ENCODE results near the gene MYEOV.

Gene MYEOV

GRCh38 chr11:69325446-69325845 is 31.5 kb downstream of the MYEOV start:
- Histone ChIP-seq H3K4me3 (ENCODE audit: low read depth, low read length) (no peak overlapping the region), H3K36me3 (ENCODE audit: control insufficient read depth, insufficient read depth, low read length) (no peaks in the 10 kb centered on the region), H3K9me3 (ENCODE audit: control insufficient read depth, insufficient read depth, low read length) (no peaks in the 10 kb centered on the region), H3K4me1 (ENCODE audit: control insufficient read depth, insufficient read depth, low read length) (no peaks in the 10 kb centered on the region), H3K27ac (ENCODE audit: low read depth, low read length) (no peak overlapping the region), H3K9ac (ENCODE audit: low read depth, low read length) (no peak overlapping the region), H3K27me3 (ENCODE audit: control insufficient read depth, insufficient read depth, low read length) (no peaks in the 10 kb centered on the region)

- Histone ChIP-seq H3K27me3 (ENCODE audit: control insufficient read depth, insufficient read depth, low read length) (no peaks in the 10 kb centered on the region), H3K9me3 (ENCODE audit: control insufficient read depth, insufficient read depth, low read length) (no peaks in the 10 kb centered on the region), H3K27ac (ENCODE audit: low read depth, low read length) (no peak overlapping the region), H3K4me1 (ENCODE audit: control insufficient read depth, insufficient read depth, low read length) (no peaks in the 10 kb centered on the region), H3K9ac (ENCODE audit: low read depth, low read length) (no peak overlapping the region), H3K4me3 (ENCODE audit: low read depth, low read length) (no peak overlapping the region), H3K36me3 (ENCODE audit: control insufficient read depth, insufficient read depth, low read length) (no peaks in the 10 kb centered on the region)
These were observed 32.8 kb downstream of the MYEOV start for GRCh38 chr11:69326622-69327219.

GRCh38 chr11:69327741-69328191 is 33.8 kb downstream of the MYEOV start:
- Histone ChIP-seq H3K4me1 (ENCODE audit: control insufficient read depth, insufficient read depth, low read length) (no peaks in the 10 kb centered on the region), H3K4me3 (ENCODE audit: low read depth, low read length) (no peak overlapping the region), H3K9ac (ENCODE audit: low read depth, low read length) (no peak overlapping the region), H3K9me3 (ENCODE audit: control insufficient read depth, insufficient read depth, low read length) (no peaks in the 10 kb centered on the region), H3K36me3 (ENCODE audit: control insufficient read depth, insufficient read depth, low read length) (no peaks in the 10 kb centered on the region), H3K27me3 (ENCODE audit: control insufficient read depth, insufficient read depth, low read length) (no peaks in the 10 kb centered on the region), H3K27ac (ENCODE audit: low read depth, low read length) (no peak overlapping the region)

- no peak overlapping the region for H3K4me3 ChIP-seq (ENCODE audit: low read depth, low read length)
- H3K9me3 ChIP-seq (ENCODE audit: control insufficient read depth, insufficient read depth, low read length) = no peaks in the 10 kb centered on the region
- H3K4me1 ChIP-seq (ENCODE audit: control insufficient read depth, insufficient read depth, low read length) = no peaks in the 10 kb centered on the region
- H3K9ac ChIP-seq (ENCODE audit: low read depth, low read length) = no peak overlapping the region
- no peaks in the 10 kb centered on the region for H3K36me3 ChIP-seq (ENCODE audit: control insufficient read depth, insufficient read depth, low read length)
- no peaks in the 10 kb centered on the region for H3K27me3 ChIP-seq (ENCODE audit: control insufficient read depth, insufficient read depth, low read length)
- H3K27ac ChIP-seq (ENCODE audit: low read depth, low read length) = no peak overlapping the region
These were observed 34.3 kb downstream of the MYEOV start for GRCh38 chr11:69328231-69328630.

- Histone ChIP-seq H3K9ac (ENCODE audit: low read depth, low read length) (no peak overlapping the region), H3K36me3 (ENCODE audit: control insufficient read depth, insufficient read depth, low read length) (no peaks in the 10 kb centered on the region), H3K4me1 (ENCODE audit: control insufficient read depth, insufficient read depth, low read length) (no peaks in the 10 kb centered on the region), H3K27me3 (ENCODE audit: control insufficient read depth, insufficient read depth, low read length) (no peaks in the 10 kb centered on the region), H3K9me3 (ENCODE audit: control insufficient read depth, insufficient read depth, low read length) (no peaks in the 10 kb centered on the region), H3K27ac (ENCODE audit: low read depth, low read length) (no peak overlapping the region), H3K4me3 (ENCODE audit: low read depth, low read length) (no peak overlapping the region)
These were observed 35.6 kb downstream of the MYEOV start for GRCh38 chr11:69329581-69329980.

GRCh38 chr11:69330330-69330729 is 36.4 kb downstream of the MYEOV start:
- Histone ChIP-seq H3K9me3 (ENCODE audit: control insufficient read depth, insufficient read depth, low read length) (no peaks in the 10 kb centered on the region), H3K9ac (ENCODE audit: low read depth, low read length) (no peak overlapping the region), H3K36me3 (ENCODE audit: control insufficient read depth, insufficient read depth, low read length) (no peaks in the 10 kb centered on the region), H3K27ac (ENCODE audit: low read depth, low read length) (no peak overlapping the region), H3K4me3 (ENCODE audit: low read depth, low read length) (no peak overlapping the region), H3K27me3 (ENCODE audit: control insufficient read depth, insufficient read depth, low read length) (no peaks in the 10 kb centered on the region), H3K4me1 (ENCODE audit: control insufficient read depth, insufficient read depth, low read length) (no peaks in the 10 kb centered on the region)

GRCh38 chr11:69333149-69333710 is 39.3 kb downstream of the MYEOV start:
- no peak overlapping the region for H3K27ac ChIP-seq (ENCODE audit: low read depth, low read length)
- no peaks in the 10 kb centered on the region for H3K4me1 ChIP-seq (ENCODE audit: control insufficient read depth, insufficient read depth, low read length)
- no peak overlapping the region for H3K4me3 ChIP-seq (ENCODE audit: low read depth, low read length)
- no peak overlapping the region for H3K9ac ChIP-seq (ENCODE audit: low read depth, low read length)
- H3K36me3 ChIP-seq (ENCODE audit: control insufficient read depth, insufficient read depth, low read length) = no peaks in the 10 kb centered on the region
- H3K9me3 ChIP-seq (ENCODE audit: control insufficient read depth, insufficient read depth, low read length) = no peaks in the 10 kb centered on the region
- H3K27me3 ChIP-seq (ENCODE audit: control insufficient read depth, insufficient read depth, low read length) = no peaks in the 10 kb centered on the region

DNA sequence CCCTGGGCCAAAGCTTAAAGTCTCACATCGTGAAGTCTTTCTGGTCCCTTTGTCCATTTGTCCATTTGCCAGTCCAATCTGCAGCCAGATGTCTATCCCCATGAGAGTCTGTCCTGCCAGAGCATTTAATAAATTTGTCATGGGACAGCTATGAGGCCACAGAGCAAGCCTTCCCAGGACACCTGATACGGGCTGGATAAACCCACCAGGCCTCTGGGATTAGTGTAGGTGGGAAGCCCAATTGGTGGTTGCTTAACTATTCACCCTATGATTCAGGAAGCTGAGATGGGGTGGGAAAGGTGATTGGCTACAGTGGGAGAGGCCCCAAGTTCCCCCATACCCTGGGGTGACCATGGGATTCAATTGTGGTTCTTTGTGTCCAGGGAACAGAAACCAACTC is 39.9 kb downstream of the MYEOV start:
- Histone ChIP-seq H3K4me3 (ENCODE audit: low read depth, low read length) (no peak overlapping the region), H3K36me3 (ENCODE audit: control insufficient read depth, insufficient read depth, low read length) (no peaks in the 10 kb centered on the region), H3K27ac (ENCODE audit: low read depth, low read length) (no peak overlapping the region), H3K9me3 (ENCODE audit: control insufficient read depth, insufficient read depth, low read length) (no peaks in the 10 kb centered on the region), H3K27me3 (ENCODE audit: control insufficient read depth, insufficient read depth, low read length) (no peaks in the 10 kb centered on the region), H3K9ac (ENCODE audit: low read depth, low read length) (no peak overlapping the region), H3K4me1 (ENCODE audit: control insufficient read depth, insufficient read depth, low read length) (no peaks in the 10 kb centered on the region)

DNA sequence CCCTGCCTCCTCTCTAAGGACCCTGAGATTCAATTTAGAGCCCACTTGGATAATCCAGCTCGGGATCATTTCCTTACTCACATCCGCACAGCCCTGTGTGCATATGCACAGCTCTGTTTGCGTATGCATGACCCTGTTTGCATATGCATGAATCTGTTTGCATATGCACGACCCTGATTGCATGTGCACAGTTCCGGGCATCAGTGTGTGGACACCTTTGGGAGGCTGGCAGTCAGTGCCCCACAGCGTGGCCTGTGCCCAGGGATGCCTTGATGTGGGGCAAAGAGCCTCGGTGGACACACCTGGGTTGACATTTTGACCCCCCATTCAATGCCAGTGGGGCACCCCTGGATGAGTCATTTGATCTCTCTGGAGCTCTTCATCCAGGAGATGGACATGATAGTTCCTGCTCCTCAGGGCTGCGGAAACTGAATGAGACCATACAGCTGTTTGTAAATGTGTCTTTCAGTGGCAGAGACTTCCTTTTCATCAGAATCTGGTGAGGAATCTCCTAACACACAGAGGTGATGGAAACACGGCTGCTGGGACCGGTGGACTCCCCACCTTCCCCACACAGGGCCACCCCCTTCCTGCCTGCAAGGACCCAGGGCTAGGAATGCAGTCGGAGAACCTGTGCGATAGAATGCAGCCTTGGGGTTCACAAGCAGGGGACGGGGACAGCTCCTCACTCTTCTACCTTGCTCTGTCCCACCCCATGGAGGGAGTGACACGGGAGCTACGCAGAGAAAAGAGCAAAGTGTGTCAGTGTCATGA is 41.2 kb downstream of the MYEOV start:
- Histone ChIP-seq H3K27ac (ENCODE audit: low read depth, low read length) (no peak overlapping the region), H3K4me1 (ENCODE audit: control insufficient read depth, insufficient read depth, low read length) (no peaks in the 10 kb centered on the region), H3K9ac (ENCODE audit: low read depth, low read length) (no peak overlapping the region), H3K36me3 (ENCODE audit: control insufficient read depth, insufficient read depth, low read length) (no peaks in the 10 kb centered on the region), H3K27me3 (ENCODE audit: control insufficient read depth, insufficient read depth, low read length) (no peaks in the 10 kb centered on the region), H3K4me3 (ENCODE audit: low read depth, low read length) (no peak overlapping the region), H3K9me3 (ENCODE audit: control insufficient read depth, insufficient read depth, low read length) (no peaks in the 10 kb centered on the region)

DNA sequence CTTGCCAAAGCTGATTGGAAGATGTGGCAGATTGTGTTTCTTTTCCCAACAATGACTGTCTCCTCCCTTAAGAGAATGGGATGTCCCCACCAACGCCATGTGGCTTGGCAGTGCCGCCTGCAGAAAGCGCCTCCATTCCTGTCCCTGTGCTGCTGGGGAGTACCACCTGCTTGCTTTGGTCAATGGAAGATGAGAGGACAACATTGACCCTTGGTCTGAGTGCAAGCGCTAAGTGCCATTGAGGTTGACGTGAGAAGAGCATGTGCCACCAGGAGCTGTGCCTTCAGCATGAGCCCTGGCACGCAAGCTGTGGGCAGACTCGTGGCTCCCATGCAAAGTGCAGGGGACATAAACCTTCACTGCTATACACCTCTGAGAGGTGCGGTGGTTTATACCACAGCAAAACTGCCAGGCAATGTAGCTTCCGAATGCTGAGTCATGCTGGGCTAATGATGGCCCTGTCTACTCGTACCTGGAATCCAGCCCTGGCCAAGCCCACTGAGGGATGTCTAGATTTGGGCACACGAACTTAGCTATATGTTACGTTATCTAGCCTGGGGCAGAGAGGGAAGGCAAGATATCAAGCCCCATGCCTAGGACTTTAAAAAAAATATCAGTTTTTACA is 41.9 kb downstream of the MYEOV start:
- no peaks in the 10 kb centered on the region for H3K4me1 ChIP-seq (ENCODE audit: control insufficient read depth, insufficient read depth, low read length)
- no peaks in the 10 kb centered on the region for H3K36me3 ChIP-seq (ENCODE audit: control insufficient read depth, insufficient read depth, low read length)
- H3K27me3 ChIP-seq (ENCODE audit: control insufficient read depth, insufficient read depth, low read length) = no peaks in the 10 kb centered on the region
- H3K9ac ChIP-seq (ENCODE audit: low read depth, low read length) = no peak overlapping the region
- H3K4me3 ChIP-seq (ENCODE audit: low read depth, low read length) = no peak overlapping the region
- no peaks in the 10 kb centered on the region for H3K9me3 ChIP-seq (ENCODE audit: control insufficient read depth, insufficient read depth, low read length)
- no peak overlapping the region for H3K27ac ChIP-seq (ENCODE audit: low read depth, low read length)

- H3K27me3 ChIP-seq (ENCODE audit: control insufficient read depth, insufficient read depth, low read length) = no peaks in the 10 kb centered on the region
- no peaks in the 10 kb centered on the region for H3K9me3 ChIP-seq (ENCODE audit: control insufficient read depth, insufficient read depth, low read length)
- H3K4me1 ChIP-seq (ENCODE audit: control insufficient read depth, insufficient read depth, low read length) = no peaks in the 10 kb centered on the region
- no peak overlapping the region for H3K27ac ChIP-seq (ENCODE audit: low read depth, low read length)
- H3K36me3 ChIP-seq (ENCODE audit: control insufficient read depth, insufficient read depth, low read length) = no peaks in the 10 kb centered on the region
- no peak overlapping the region for H3K9ac ChIP-seq (ENCODE audit: low read depth, low read length)
- H3K4me3 ChIP-seq (ENCODE audit: low read depth, low read length) = no peak overlapping the region
These were observed 43.3 kb downstream of the MYEOV start for GRCh38 chr11:69337211-69337721.

Measured in HUES48 (cell line).